T-cell (primary cell): ENCODE results near the gene SEPSECS. TPM values are rescaled to one million over a fixed set of nuclear protein-coding genes. Genes with fewer than 3 reads are reported as not detected.
"Not testable (repeated sequence)": the region's sequence is repeated elsewhere in the genome, so short reads cannot be mapped to it uniquely, and the experiment has no call there.

Experiments used
- ATAC-seq, 4 experiments: fragments of 200-7000 bp in 3 of 4; fragments of 150-1000 bp in 1 of 4; cut with Tn5 transposase; replicated peaks in 1 of 4; 1 replicate in 3 of 4; 2 replicates in 1 of 4; pipeline ENCODE4 v1.10.0; 2021; ENCODE audit warnings: moderate library complexity in 3 of 4, mild to moderate bottlenecking in 2 of 4, moderate number of reproducible peaks in 1 of 4
- CTCF ChIA-PET, 2 donors: fragments of 300-600 bp; sonication (Branson Sonifier 250); formaldehyde crosslinking; loops; one replicate each; lab custom pipeline; 2022; ENCODE audit warnings: antibody characterized with exemption in 2 of 2; lab: Charles Lee
- POLR2A ChIA-PET, 2 donors: fragments of 300-600 bp; sonication (Branson Sonifier 250); formaldehyde crosslinking; loops; one replicate each; lab custom pipeline; 2022; ENCODE audit warnings: antibody characterized with exemption in 2 of 2; lab: Charles Lee
- DNase-seq, 35 experiments: peaks; one replicate each; pipeline versions ENCODE4 v3.0.0 to v3.0.0-alpha.2; 2013 to 2023
- H3K27ac ChIP-seq: one replicate; pipeline ENCODE4 v1.5.1; 2013; ENCODE audit warnings: low read length
- H3K27me3 ChIP-seq, 2 experiments: replicated peaks in 1 of 2; 1 replicate in 1 of 2; 2 replicates in 1 of 2; pipeline versions ENCODE4 v1.6.1 to v1.7.0; 2013; ENCODE audit warnings: low read length in 1 of 2, mixed read lengths in 1 of 2; ENCODE audit not compliant: control insufficient read depth in 2 of 2, insufficient read depth in 2 of 2; ENCODE audit errors: extremely low read depth in 1 of 2
- H3K36me3 ChIP-seq, 2 donors: 1 replicate in 1 of 2; 2 replicates in 1 of 2; pipeline versions ENCODE4 v1.6.1 to v1.7.0; 2013; ENCODE audit warnings: low read length in 1 of 2; ENCODE audit not compliant: control insufficient read depth in 2 of 2, insufficient read depth in 1 of 2; ENCODE audit errors: extremely low read depth in 1 of 2
- H3K4me1 ChIP-seq, 2 experiments: 1 replicate in 1 of 2; 2 replicates in 1 of 2; pipeline versions ENCODE4 v1.6.1 to v1.7.0; 2013; ENCODE audit warnings: low read length in 2 of 2, mixed read lengths in 1 of 2; ENCODE audit not compliant: insufficient read depth in 2 of 2, control insufficient read depth in 1 of 2; ENCODE audit errors: extremely low read depth in 1 of 2
- H3K4me3 ChIP-seq, 2 donors: 1 replicate in 1 of 2; 2 replicates in 1 of 2; pipeline versions ENCODE4 v1.5.1 to v1.7.0; 2013; ENCODE audit warnings: mild to moderate bottlenecking in 2 of 2, low read length in 1 of 2, moderate library complexity in 1 of 2; ENCODE audit not compliant: control insufficient read depth in 1 of 2; ENCODE audit errors: extremely low read depth in 1 of 2
- H3K9me3 ChIP-seq: 2 replicates; pipeline ENCODE4 v1.7.0; 2013
- H3K27ac Mint-ChIP-seq, 2 donors: one replicate each; pipeline ENCODE4 v1.8.0; 2020 to 2021; ENCODE audit warnings: mild to moderate bottlenecking in 2 of 2, mixed read lengths in 2 of 2
- H3K27me3 Mint-ChIP-seq, 2 donors: one replicate each; pipeline ENCODE4 v1.8.0; 2021 to 2022; ENCODE audit warnings: mixed read lengths in 2 of 2
- H3K36me3 Mint-ChIP-seq: one replicate; pipeline ENCODE4 v1.8.0; 2021; ENCODE audit warnings: mixed read lengths
- H3K4me1 Mint-ChIP-seq, 3 donors: one replicate each; pipeline ENCODE4 v1.8.0; 2020 to 2022; ENCODE audit warnings: mixed read lengths in 3 of 3, mild to moderate bottlenecking in 1 of 3
- H3K4me3 Mint-ChIP-seq, 3 donors: one replicate each; pipeline ENCODE4 v1.8.0; 2020 to 2022; ENCODE audit warnings: mild to moderate bottlenecking in 3 of 3, mixed read lengths in 3 of 3, moderate library complexity in 3 of 3
- H3K9me3 Mint-ChIP-seq, 3 donors: one replicate each; pipeline ENCODE4 v1.8.0; 2020 to 2022; ENCODE audit warnings: mixed read lengths in 3 of 3
- WGBS: methylation state at CpG from one replicate; pipeline ENCODE4 v1.1.5; 2013; ENCODE audit warnings: missing lambda C conversion rate; ENCODE audit not compliant: insufficient coverage; 5-methylcytosine and 5-hydroxymethylcytosine counted together
- total RNA-seq, 35 experiments: library from RNA in 6 of 35; stranded (reverse) in 6 of 35; fragments of 120-200 nt in 1 of 35; gene quantifications; one replicate each; pipeline versions ENCODE4 v1.2.1 to v1.2.4 and lab custom pipeline; 2013 to 2026

The SEPSECS gene
- total RNA-seq, 5 donors from 2014 or later (not counting 1 experiment from before 2014, with no cell fraction given) = 12.4 to 16.2 (median 15.0) TPM

GRCh38 chr4:25083441-25083840, 76.8 kb downstream of the SEPSECS start:
- POLR2A ChIA-PET, CTCF ChIA-PET, H3K4me1 Mint-ChIP-seq, H3K27ac ChIP-seq, H3K9me3 ChIP-seq, H3K36me3 Mint-ChIP-seq, H3K4me3 Mint-ChIP-seq, H3K4me1 ChIP-seq, DNase-seq, H3K27ac Mint-ChIP-seq, H3K36me3 ChIP-seq, H3K9me3 Mint-ChIP-seq, ATAC-seq, H3K4me3 ChIP-seq: not testable (repeated sequence)
- WGBS = no CpG with 5 or more reads among the region's 4 CpGs
- H3K27me3 Mint-ChIP-seq = peaks cover 32 to 34% of the 10 kb centered on the region in 2 donors
- peaks cover 0 to 28% of the 10 kb centered on the region in 2 experiments for H3K27me3 ChIP-seq

DNA sequence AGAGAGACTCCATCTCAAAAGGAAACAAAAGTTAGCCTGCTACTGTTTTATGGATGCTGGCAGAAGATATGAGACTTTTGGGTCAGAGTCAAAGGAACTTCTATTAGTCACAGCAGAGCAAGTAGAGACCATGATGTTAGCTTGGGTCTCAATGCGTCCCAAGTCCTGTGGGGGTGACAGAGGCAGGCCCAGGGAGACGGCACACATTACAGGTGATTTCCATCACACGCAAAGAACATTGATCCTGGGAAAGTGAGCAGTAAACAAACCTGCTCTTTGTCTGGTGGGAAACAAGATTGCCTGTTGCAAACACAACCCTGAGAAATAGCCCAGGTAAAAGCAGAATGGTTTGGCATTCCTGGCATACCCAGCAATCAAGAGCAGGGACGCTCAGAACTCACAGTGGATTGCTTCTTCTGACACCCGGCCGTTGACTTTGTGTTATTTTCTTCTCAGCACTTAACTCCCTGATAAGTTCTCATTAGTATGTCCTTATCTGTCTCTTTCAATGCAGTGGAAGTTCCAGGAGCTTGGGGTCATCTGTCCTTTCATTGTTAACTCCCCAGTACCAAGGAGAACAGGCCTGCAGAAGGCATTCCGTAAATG, 78.3 kb downstream of the SEPSECS start:
- Histone ChIP-seq H3K4me1 (no peaks in the 10 kb centered on the region), H3K27ac (no peak overlapping the region), H3K27me3 (peaks cover 0 to 14% of the 10 kb centered on the region in 2 experiments), H3K4me3 (no peak overlapping the region), H3K36me3 (no peaks in the 10 kb centered on the region), H3K9me3 (no peaks in the 10 kb centered on the region)
- Mint-ChIP-seq H3K4me3 (no peak overlapping the region), H3K36me3 (no peaks in the 10 kb centered on the region), H3K27me3 (peaks cover 29 to 31% of the 10 kb centered on the region in 2 donors), H3K9me3 (no peaks in the 10 kb centered on the region), H3K27ac (no peak overlapping the region), H3K4me1 (no peaks in the 10 kb centered on the region)
- ChIA-PET POLR2A (no interaction called here), CTCF (no interaction called here)
- DNase-seq = no peak
- 89% methylated on average over 4 of the region's 7 CpGs for WGBS
- ATAC-seq = no peak

DNA sequence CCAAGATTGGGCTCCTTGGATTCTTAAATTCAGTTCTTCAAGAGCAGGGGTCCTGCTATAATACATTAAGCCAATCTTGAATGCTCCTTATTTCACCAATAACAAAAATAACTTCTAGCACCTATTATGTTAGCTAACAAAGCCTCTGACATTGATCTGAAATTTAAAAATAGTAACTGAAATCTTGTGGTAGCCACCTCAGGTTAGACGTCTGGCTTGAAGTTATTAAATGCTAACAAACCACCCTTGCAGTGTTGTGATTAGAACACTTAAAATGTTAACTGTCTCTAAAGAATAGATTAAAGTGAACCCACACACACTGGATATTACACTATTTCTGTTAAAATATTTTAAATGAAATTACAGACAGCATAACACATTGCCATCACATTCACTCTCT, 79.7 kb downstream of the SEPSECS start:
- ChIA-PET CTCF (no interaction called here), POLR2A (no interaction called here)
- ATAC-seq (no peak), DNase-seq (no peak)
- Histone ChIP-seq H3K27me3 (peaks cover 0 to 11% of the 10 kb centered on the region in 2 experiments), H3K27ac (no peak overlapping the region), H3K36me3 (no peaks in the 10 kb centered on the region), H3K4me3 (no peak overlapping the region), H3K4me1 (no peaks in the 10 kb centered on the region), H3K9me3 (no peaks in the 10 kb centered on the region)
- Mint-ChIP-seq H3K27me3 (peaks cover 22 to 23% of the 10 kb centered on the region in 2 donors), H3K4me1 (no peaks in the 10 kb centered on the region), H3K9me3 (no peaks in the 10 kb centered on the region), H3K27ac (no peak overlapping the region), H3K36me3 (no peaks in the 10 kb centered on the region), H3K4me3 (no peak overlapping the region)
- WGBS = no CpG with 5 or more reads among the region's 1 CpG

GRCh38 chr4:25078523-25078922, 81.7 kb downstream of the SEPSECS start:
- Mint-ChIP-seq H3K36me3 (no peaks in the 10 kb centered on the region), H3K27ac (no peak overlapping the region), H3K27me3 (peaks cover 19 to 20% of the 10 kb centered on the region in 2 donors), H3K4me3 (no peak overlapping the region), H3K4me1 (no peaks in the 10 kb centered on the region), H3K9me3 (no peaks in the 10 kb centered on the region)
- DNase-seq = no peak
- Histone ChIP-seq H3K36me3 (no peaks in the 10 kb centered on the region), H3K4me3 (no peak overlapping the region), H3K9me3 (no peaks in the 10 kb centered on the region), H3K27me3 (peaks cover 0 to 3% of the 10 kb centered on the region in 2 experiments), H3K4me1 (no peaks in the 10 kb centered on the region), H3K27ac (no peak overlapping the region)
- CTCF ChIA-PET = no interaction called here
- WGBS = 80% methylated on average over 1 of the region's 4 CpGs
- POLR2A ChIA-PET = no interaction called here
- ATAC-seq = no peak

- ChIA-PET CTCF (no interaction called here), POLR2A (no interaction called here)
- no peak overlapping the region for H3K4me3 Mint-ChIP-seq
- no peaks in the 10 kb centered on the region for H3K4me1 Mint-ChIP-seq
- ATAC-seq (no peak), DNase-seq (no peak)
- no peak overlapping the region for H3K27ac Mint-ChIP-seq
- Histone ChIP-seq H3K27me3 (peaks cover 0 to 3% of the 10 kb centered on the region in 2 experiments), H3K4me3 (no peak overlapping the region), H3K36me3 (no peaks in the 10 kb centered on the region), H3K9me3 (no peaks in the 10 kb centered on the region), H3K27ac (no peak overlapping the region), H3K4me1 (no peaks in the 10 kb centered on the region)
- 78% methylated on average over 1 of the region's 3 CpGs for WGBS
- peaks cover 0 to 2% (median 0%) of the 10 kb centered on the region in 3 donors for H3K9me3 Mint-ChIP-seq
- H3K36me3 Mint-ChIP-seq = no peaks in the 10 kb centered on the region
- H3K27me3 Mint-ChIP-seq = peaks cover 13 to 18% of the 10 kb centered on the region in 2 donors
Observed at GRCh38 chr4:25076625-25077398, 83.4 kb downstream of the SEPSECS start.

DNA sequence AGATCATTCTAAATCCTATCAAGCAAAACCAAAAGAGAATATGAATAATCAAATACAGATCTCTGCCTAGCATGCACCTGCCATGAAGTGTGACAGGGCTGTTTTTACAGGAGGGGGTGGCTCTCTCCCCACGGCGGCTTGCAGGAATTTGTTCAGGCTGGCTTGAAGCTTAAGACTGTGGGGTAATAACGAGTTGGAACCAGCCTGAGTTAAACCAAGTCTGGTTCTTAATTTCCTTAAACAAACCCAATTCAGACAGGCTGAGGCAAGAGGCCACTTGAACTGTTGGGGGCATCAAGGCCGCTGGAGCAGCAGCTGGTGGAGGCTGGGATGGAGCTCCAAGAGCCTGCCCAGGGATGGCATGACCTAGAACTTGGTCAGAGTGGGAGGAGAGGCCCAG, 84.4 kb downstream of the SEPSECS start:
- Mint-ChIP-seq H3K27me3 (peaks cover 13 to 17% of the 10 kb centered on the region in 2 donors), H3K27ac (no peak overlapping the region), H3K4me3 (no peak overlapping the region), H3K9me3 (peaks cover 0 to 2% (median 0%) of the 10 kb centered on the region in 3 donors), H3K4me1 (no peaks in the 10 kb centered on the region), H3K36me3 (no peaks in the 10 kb centered on the region)
- Histone ChIP-seq H3K36me3 (no peaks in the 10 kb centered on the region), H3K4me3 (no peak overlapping the region), H3K9me3 (no peaks in the 10 kb centered on the region), H3K4me1 (no peaks in the 10 kb centered on the region), H3K27me3 (peaks cover 0 to 3% of the 10 kb centered on the region in 2 experiments), H3K27ac (no peak overlapping the region)
- WGBS = 100% methylated on average over 1 of the region's 4 CpGs
- no peak for DNase-seq
- ChIA-PET POLR2A (interaction anchor here in 1 of 2 donors (0.7 kb wide), 1 partner anchor 320 kb away, joined by 3 read pairs; no protein-coding TSS in a partner anchor), CTCF (interaction anchor here in 1 of 2 donors (0.6 kb wide), 1 partner anchor 29 kb away, joined by 3 read pairs; no protein-coding TSS in a partner anchor)
- ATAC-seq = no peak
